HCT116 (cell line): ENCODE data around the gene CDH23. TPM values are rescaled to one million over a fixed set of nuclear protein-coding genes. Genes with fewer than 3 reads are reported as not detected.

Experiments used
- ATAC-seq: fragments of 200-7000 bp; cut with Tn5 transposase; 2 replicates; pipeline ENCODE4 v1.9.1; 2020; ENCODE audit warnings: mild to moderate bottlenecking, moderate library complexity
- BruUV-seq: library from RNA; stranded (reverse); fragments of 400-500 nt; replicated peaks from 2 replicates; lab custom pipeline; 2021; lab: Mats Ljungman, UMichigan
- CTCF ChIA-PET: fragments of 300-600 bp; sonication (Branson Sonifier 250); formaldehyde crosslinking; loops from one replicate; lab custom pipeline; 2021; ENCODE audit warnings: antibody characterized with exemption; lab: Charles Lee
- POLR2A ChIA-PET: fragments of 300-600, 350-600 bp; sonication (Branson Sonifier 250); formaldehyde crosslinking; loops from one replicate; lab custom pipeline; 2021; ENCODE audit warnings: antibody characterized with exemption; lab: Charles Lee
- RAD21 ChIA-PET, 2 experiments: fragments of 300-600 bp; sonication (Branson Sonifier 250); formaldehyde crosslinking; loops; one replicate each; lab custom pipeline; 2023; ENCODE audit warnings: low total read pairs in 2 of 2; ENCODE audit not compliant: uncharacterized antibody in 2 of 2, unreplicated experiment in 2 of 2, low non-redundant PET in 1 of 2; lab: Charles Lee
- DNase-seq: peaks from one replicate; pipeline ENCODE4 v3.0.0-alpha.2; 2010; ENCODE audit warnings: low read depth, low spot score
- H2AFZ ChIP-seq: fragments of 200-600 bp; shearing (Covaris generic), sonication (generic); 2 replicates; pipeline ENCODE4 v1.6.1; 2017; ENCODE audit warnings: low read depth, mixed run types, mixed read lengths, antibody characterized with exemption, low read length; ENCODE audit not compliant: poor library complexity, severe bottlenecking
- H3K27ac ChIP-seq: 2 replicates; pipeline ENCODE4 v1.5.1; 2012; ENCODE audit warnings: low read depth, low read length
- H3K27me3 ChIP-seq: fragments of 200-600 bp; sonication (generic); 2 replicates; pipeline ENCODE4 v1.6.1; 2016; ENCODE audit warnings: mixed run types, low read length, mixed read lengths; ENCODE audit not compliant: insufficient read depth
- H3K36me3 ChIP-seq, 2 experiments: fragments of 200-500 bp in 1 of 2; fragments of 200-600 bp in 1 of 2; sonication (Bioruptor generic) in 1 of 2; sonication (generic) in 1 of 2; 2 replicates each; pipeline versions ENCODE4 v1.5.1 to v1.6.1; 2014 to 2016; ENCODE audit warnings: low read length in 2 of 2, inconsistent platforms in 1 of 2, mixed read lengths in 1 of 2, mixed run types in 1 of 2; ENCODE audit not compliant: insufficient read depth in 2 of 2, control insufficient read depth in 1 of 2
- H3K4me1 ChIP-seq, 2 experiments: fragments of 200-600 bp in 1 of 2; sonication (generic) in 1 of 2; 2 replicates each; pipeline versions ENCODE4 v1.5.1 to v1.6.1; 2012 to 2017; ENCODE audit warnings: low read length in 2 of 2, inconsistent platforms in 1 of 2, mild to moderate bottlenecking in 1 of 2, mixed read lengths in 1 of 2, mixed run types in 1 of 2, moderate library complexity in 1 of 2; ENCODE audit not compliant: insufficient read depth in 2 of 2, control insufficient read depth in 1 of 2
- H3K4me2 ChIP-seq: fragments of 200-600 bp; sonication (generic); 2 replicates; pipeline ENCODE4 v1.6.1; 2017; ENCODE audit warnings: mixed run types, low read length, mixed read lengths
- H3K4me3 ChIP-seq, 2 experiments: fragments of 200-600 bp in 1 of 2; sonication (generic) in 1 of 2; replicated peaks in 1 of 2; 2 replicates each; pipeline ENCODE4 v1.5.1; 2011 to 2016; ENCODE audit warnings: low read length in 2 of 2, control low read depth in 1 of 2, low read depth in 1 of 2, mild to moderate bottlenecking in 1 of 2, mixed read lengths in 1 of 2, mixed run types in 1 of 2
- H3K79me2 ChIP-seq: fragments of 200-600 bp; sonication (generic); 2 replicates; pipeline ENCODE4 v1.6.1; 2017; ENCODE audit warnings: mild to moderate bottlenecking, mixed run types, low read length, moderate library complexity, mixed read lengths; ENCODE audit not compliant: insufficient read depth
- H3K9ac ChIP-seq: fragments of 200-600 bp; sonication (generic); 2 replicates; pipeline ENCODE4 v1.6.1; 2016; ENCODE audit warnings: low read length, mixed read lengths
- H3K9me2 ChIP-seq: fragments of 200-600 bp; sonication (generic), shearing (Covaris generic); 2 replicates; pipeline ENCODE4 v1.6.1; 2017; ENCODE audit warnings: mixed run types, mild to moderate bottlenecking, moderate library complexity; ENCODE audit not compliant: insufficient read depth
- H3K9me3 ChIP-seq, 2 experiments: fragments of 200-500 bp in 1 of 2; fragments of 200-600 bp in 1 of 2; sonication (Bioruptor generic) in 1 of 2; sonication (generic) in 1 of 2; 2 replicates each; pipeline ENCODE4 v1.6.1; 2014 to 2017; ENCODE audit warnings: low read length in 2 of 2, mixed read lengths in 2 of 2, inconsistent platforms in 1 of 2, low read depth in 1 of 2, mild to moderate bottlenecking in 1 of 2, mixed run types in 1 of 2, moderate library complexity in 1 of 2; ENCODE audit not compliant: control insufficient read depth in 1 of 2, insufficient read depth in 1 of 2
- H4K20me1 ChIP-seq: fragments of 200-600 bp; sonication (generic), shearing (Covaris generic); 2 replicates; pipeline ENCODE4 v1.6.1; 2017; ENCODE audit warnings: mixed run types, mild to moderate bottlenecking, moderate library complexity; ENCODE audit not compliant: insufficient read depth
- EGR1 ChIP-seq: IDR thresholded peaks from 2 replicates; pipeline ENCODE4 v1.6.1; 2012; ENCODE audit warnings: low read depth
- ELF1 ChIP-seq: IDR thresholded peaks from 2 replicates; pipeline ENCODE4 v1.6.1; 2012; ENCODE audit warnings: low read depth, borderline replicate concordance
- EZH2 ChIP-seq: fragments of 200-600 bp; sonication (generic); IDR thresholded peaks from 2 replicates; pipeline ENCODE4 v1.6.1; 2017; ENCODE audit warnings: antibody characterized with exemption, mixed run types
- EZH2phosphoT487 ChIP-seq: fragments of 200-600 bp; IDR thresholded peaks from 2 replicates; pipeline ENCODE4 v1.6.1; 2018; ENCODE audit warnings: antibody characterized with exemption, borderline replicate concordance
- SIN3A ChIP-seq: IDR thresholded peaks from 2 replicates; pipeline ENCODE4 v1.6.1; 2012; ENCODE audit warnings: low read depth
- SP1 ChIP-seq: IDR thresholded peaks from 2 replicates; pipeline ENCODE4 v1.6.1; 2012; ENCODE audit warnings: low read depth
- YY1 ChIP-seq: IDR thresholded peaks from 2 replicates; pipeline ENCODE4 v1.6.1; 2011; ENCODE audit warnings: low read length, low read depth, moderate library complexity, mild to moderate bottlenecking; ENCODE audit not compliant: insufficient replicate concordance; ENCODE audit errors: extremely low read depth
- intact Hi-C: fragments of 100-400 bp; cut with micrococcal nuclease; formaldehyde crosslinking; loops from 2 replicates; pipeline ENCODE4 v1.10.0; 2022
- total RNA-seq: library from RNA; stranded (reverse); gene quantifications from one replicate; pipeline ENCODE4 v1.2.1, GENCODE V29; 2021; ENCODE audit not compliant: unreplicated experiment
- TF ChIP-seq, protein P1 (sequence below): IDR thresholded peaks from 2 replicates; pipeline ENCODE4 v1.6.1; 2012; ENCODE audit warnings: low read depth
- TF ChIP-seq, protein P2 (sequence below), 3 experiments: fragments of 200-600 bp in 1 of 3; sonication (generic) in 1 of 3; IDR thresholded peaks in 2 of 3; conservative IDR thresholded peaks in 1 of 3; 2 replicates each; pipeline ENCODE4 v1.5.1; 2012 to 2017; ENCODE audit warnings: low read depth in 2 of 3, low read length in 2 of 3, antibody characterized with exemption in 1 of 3, borderline replicate concordance in 1 of 3, control low read depth in 1 of 3, mild to moderate bottlenecking in 1 of 3, mixed read lengths in 1 of 3, mixed run types in 1 of 3, moderate library complexity in 1 of 3; ENCODE audit not compliant: insufficient read depth in 1 of 3
- TF ChIP-seq, protein P3 (sequence below): IDR thresholded peaks from 2 replicates; pipeline ENCODE4 v1.6.1; 2012

CDH23 gene
- total RNA-seq, 1 experiment from 2014 or later = not detected

DNA sequence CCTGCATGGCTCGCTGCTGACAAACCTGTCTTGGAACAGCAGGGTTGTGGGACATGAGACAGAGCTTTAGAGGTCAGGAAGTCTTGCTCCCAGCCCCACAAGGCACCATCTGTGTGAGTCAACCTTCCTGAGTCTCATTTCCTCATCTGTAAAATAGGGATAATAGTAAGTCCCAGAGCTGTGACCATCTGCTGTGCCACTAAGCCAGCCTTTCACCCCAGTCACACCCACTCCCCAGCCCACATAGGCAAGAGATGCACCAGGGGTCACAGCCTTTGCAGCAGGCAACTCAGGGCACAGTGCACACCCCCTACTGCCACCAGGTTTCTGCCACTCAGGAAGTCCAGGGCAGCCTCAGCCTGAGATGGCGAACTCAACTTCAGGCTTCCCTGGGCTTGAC, 29.4 kb upstream of the CDH23 start:
- no peak overlapping the region for H3K27ac ChIP-seq
- no TSS peak for BruUV-seq
- H3K4me3 ChIP-seq = no peak overlapping the region
- H3K79me2 ChIP-seq = no peaks in the 10 kb centered on the region
- H3K27me3 ChIP-seq = no peaks in the 10 kb centered on the region
- H3K9me3 ChIP-seq = no peaks in the 10 kb centered on the region
- peaks cover 22 to 40% of the 10 kb centered on the region in 2 experiments for H3K4me1 ChIP-seq
- H4K20me1 ChIP-seq = no peaks in the 10 kb centered on the region
- no peaks in the 10 kb centered on the region for H3K9me2 ChIP-seq
- DNase-seq = no peak
- peak overlapping the region; percentile 31 for H3K4me2 ChIP-seq
- CTCF ChIA-PET = interaction anchor here (1.1 to 1.4 kb wide), 2 partner anchors 9 to 330 kb away, joined by 3 to 5 read pairs; no protein-coding TSS in a partner anchor
- ATAC-seq = no peak
- no peak for TF ChIP-seq EZH2
- no peak for TF ChIP-seq SP1
- TF ChIP-seq, protein P1, sequence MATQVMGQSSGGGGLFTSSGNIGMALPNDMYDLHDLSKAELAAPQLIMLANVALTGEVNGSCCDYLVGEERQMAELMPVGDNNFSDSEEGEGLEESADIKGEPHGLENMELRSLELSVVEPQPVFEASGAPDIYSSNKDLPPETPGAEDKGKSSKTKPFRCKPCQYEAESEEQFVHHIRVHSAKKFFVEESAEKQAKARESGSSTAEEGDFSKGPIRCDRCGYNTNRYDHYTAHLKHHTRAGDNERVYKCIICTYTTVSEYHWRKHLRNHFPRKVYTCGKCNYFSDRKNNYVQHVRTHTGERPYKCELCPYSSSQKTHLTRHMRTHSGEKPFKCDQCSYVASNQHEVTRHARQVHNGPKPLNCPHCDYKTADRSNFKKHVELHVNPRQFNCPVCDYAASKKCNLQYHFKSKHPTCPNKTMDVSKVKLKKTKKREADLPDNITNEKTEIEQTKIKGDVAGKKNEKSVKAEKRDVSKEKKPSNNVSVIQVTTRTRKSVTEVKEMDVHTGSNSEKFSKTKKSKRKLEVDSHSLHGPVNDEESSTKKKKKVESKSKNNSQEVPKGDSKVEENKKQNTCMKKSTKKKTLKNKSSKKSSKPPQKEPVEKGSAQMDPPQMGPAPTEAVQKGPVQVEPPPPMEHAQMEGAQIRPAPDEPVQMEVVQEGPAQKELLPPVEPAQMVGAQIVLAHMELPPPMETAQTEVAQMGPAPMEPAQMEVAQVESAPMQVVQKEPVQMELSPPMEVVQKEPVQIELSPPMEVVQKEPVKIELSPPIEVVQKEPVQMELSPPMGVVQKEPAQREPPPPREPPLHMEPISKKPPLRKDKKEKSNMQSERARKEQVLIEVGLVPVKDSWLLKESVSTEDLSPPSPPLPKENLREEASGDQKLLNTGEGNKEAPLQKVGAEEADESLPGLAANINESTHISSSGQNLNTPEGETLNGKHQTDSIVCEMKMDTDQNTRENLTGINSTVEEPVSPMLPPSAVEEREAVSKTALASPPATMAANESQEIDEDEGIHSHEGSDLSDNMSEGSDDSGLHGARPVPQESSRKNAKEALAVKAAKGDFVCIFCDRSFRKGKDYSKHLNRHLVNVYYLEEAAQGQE = no peak
- no peak for TF ChIP-seq EGR1
- no peak for TF ChIP-seq SIN3A
- no peak for TF ChIP-seq EZH2phosphoT487
- no peak for TF ChIP-seq YY1
- TF ChIP-seq ELF1 = no peak
- TF ChIP-seq, protein P2, sequence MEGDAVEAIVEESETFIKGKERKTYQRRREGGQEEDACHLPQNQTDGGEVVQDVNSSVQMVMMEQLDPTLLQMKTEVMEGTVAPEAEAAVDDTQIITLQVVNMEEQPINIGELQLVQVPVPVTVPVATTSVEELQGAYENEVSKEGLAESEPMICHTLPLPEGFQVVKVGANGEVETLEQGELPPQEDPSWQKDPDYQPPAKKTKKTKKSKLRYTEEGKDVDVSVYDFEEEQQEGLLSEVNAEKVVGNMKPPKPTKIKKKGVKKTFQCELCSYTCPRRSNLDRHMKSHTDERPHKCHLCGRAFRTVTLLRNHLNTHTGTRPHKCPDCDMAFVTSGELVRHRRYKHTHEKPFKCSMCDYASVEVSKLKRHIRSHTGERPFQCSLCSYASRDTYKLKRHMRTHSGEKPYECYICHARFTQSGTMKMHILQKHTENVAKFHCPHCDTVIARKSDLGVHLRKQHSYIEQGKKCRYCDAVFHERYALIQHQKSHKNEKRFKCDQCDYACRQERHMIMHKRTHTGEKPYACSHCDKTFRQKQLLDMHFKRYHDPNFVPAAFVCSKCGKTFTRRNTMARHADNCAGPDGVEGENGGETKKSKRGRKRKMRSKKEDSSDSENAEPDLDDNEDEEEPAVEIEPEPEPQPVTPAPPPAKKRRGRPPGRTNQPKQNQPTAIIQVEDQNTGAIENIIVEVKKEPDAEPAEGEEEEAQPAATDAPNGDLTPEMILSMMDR (IDR thresholded peaks at IDR 0.05 in 2 of 3, conservative IDR thresholded peaks at IDR 0.05 in 1 of 3; ENCODE audit: borderline replicate concordance in 1 of 3, insufficient read depth in 1 of 3, low read depth in 2 of 3, low read length in 2 of 3) = no peak
- TF ChIP-seq, protein P3, sequence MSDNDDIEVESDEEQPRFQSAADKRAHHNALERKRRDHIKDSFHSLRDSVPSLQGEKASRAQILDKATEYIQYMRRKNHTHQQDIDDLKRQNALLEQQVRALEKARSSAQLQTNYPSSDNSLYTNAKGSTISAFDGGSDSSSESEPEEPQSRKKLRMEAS = no peak
- POLR2A ChIA-PET = interaction anchor here (4.6 kb wide), 1 partner anchor 9 kb away, joined by 22 read pairs; no protein-coding TSS in a partner anchor
- H3K9ac ChIP-seq = no peak overlapping the region
- H2AFZ ChIP-seq = no peak overlapping the region
- no peaks in the 10 kb centered on the region for H3K36me3 ChIP-seq
- RAD21 ChIA-PET = no interaction called here
- intact Hi-C loops = no loop called here
